GM12865 (cell line): ENCODE data around the gene TACSTD2.

ENCODE experiments used
- DNase-seq: peaks from one replicate; pipeline ENCODE4 v3.0.0; 2010; ENCODE audit warnings: low read depth
- H3K4me3 ChIP-seq: 2 replicates; pipeline ENCODE4 v1.5.1; 2011; ENCODE audit warnings: mild to moderate bottlenecking, low read depth, low read length, control low read depth
- TF ChIP-seq, protein P1 (sequence below): IDR thresholded peaks from 2 replicates; pipeline ENCODE4 v1.5.1; 2011; ENCODE audit warnings: low read length, control low read depth, low read depth, inconsistent platforms; ENCODE audit not compliant: insufficient read depth; ENCODE audit errors: missing control alignments

TACSTD2 gene

DNA sequence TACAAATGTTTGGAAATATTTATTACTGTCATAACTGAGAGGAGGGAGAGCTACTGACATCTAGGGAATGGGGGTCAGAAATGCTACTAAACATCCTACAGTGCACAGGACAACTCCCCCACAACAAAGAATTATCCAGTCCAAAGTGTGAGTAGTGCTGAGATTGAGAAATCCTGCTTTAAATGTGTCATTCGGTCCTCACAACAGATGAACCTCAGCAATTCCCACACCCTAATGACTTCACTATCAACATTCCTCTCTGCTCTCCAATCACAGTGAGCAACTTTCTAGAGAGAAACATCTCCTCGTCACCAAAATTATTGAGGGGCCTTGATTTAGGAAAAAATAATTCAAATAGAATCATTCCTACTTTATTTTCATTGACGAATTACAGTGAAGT lies 48.5 kb downstream of the TACSTD2 start:
- DNase-seq, result no peak
- TF ChIP-seq, protein P1, sequence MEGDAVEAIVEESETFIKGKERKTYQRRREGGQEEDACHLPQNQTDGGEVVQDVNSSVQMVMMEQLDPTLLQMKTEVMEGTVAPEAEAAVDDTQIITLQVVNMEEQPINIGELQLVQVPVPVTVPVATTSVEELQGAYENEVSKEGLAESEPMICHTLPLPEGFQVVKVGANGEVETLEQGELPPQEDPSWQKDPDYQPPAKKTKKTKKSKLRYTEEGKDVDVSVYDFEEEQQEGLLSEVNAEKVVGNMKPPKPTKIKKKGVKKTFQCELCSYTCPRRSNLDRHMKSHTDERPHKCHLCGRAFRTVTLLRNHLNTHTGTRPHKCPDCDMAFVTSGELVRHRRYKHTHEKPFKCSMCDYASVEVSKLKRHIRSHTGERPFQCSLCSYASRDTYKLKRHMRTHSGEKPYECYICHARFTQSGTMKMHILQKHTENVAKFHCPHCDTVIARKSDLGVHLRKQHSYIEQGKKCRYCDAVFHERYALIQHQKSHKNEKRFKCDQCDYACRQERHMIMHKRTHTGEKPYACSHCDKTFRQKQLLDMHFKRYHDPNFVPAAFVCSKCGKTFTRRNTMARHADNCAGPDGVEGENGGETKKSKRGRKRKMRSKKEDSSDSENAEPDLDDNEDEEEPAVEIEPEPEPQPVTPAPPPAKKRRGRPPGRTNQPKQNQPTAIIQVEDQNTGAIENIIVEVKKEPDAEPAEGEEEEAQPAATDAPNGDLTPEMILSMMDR, result no peak

More for the DNA sequence above, 48.5 kb downstream of the TACSTD2 start:
- H3K4me3 ChIP-seq, result no peak overlapping the region
